GM21723 (cell line): ENCODE data around the gene SLC13A5.
"Not testable (repeated sequence)": the region's sequence is repeated elsewhere in the genome, so short reads cannot be mapped to it uniquely, and the experiment has no call there.

Source experiments
- ATAC-seq: cut with Tn5 transposase; IDR thresholded peaks from one replicate; pipeline ENCODE4 v1.9.1; 2021; ENCODE audit warnings: mild to moderate bottlenecking, moderate library complexity; ENCODE audit not compliant: unreplicated experiment

SLC13A5 gene

GRCh38 chr17:6711081-6711674, 2.0 kb downstream of the SLC13A5 start:
- no peak for ATAC-seq

GRCh38 chr17:6710317-6710716, 2.9 kb downstream of the SLC13A5 start:
- ATAC-seq = no peak

- no peak for ATAC-seq
These were observed 4.7 kb downstream of the SLC13A5 start for GRCh38 chr17:6708357-6708961.

- ATAC-seq = no peak
These were observed 6.2 kb downstream of the SLC13A5 start for GRCh38 chr17:6706996-6707395.

- no peak for ATAC-seq
These were observed 6.7 kb downstream of the SLC13A5 start for GRCh38 chr17:6706499-6706898.

- no peak for ATAC-seq
These were observed 8.6 kb downstream of the SLC13A5 start for GRCh38 chr17:6704470-6705052.

- no peak for ATAC-seq
These were observed 9.4 kb downstream of the SLC13A5 start for GRCh38 chr17:6703751-6704150.

- ATAC-seq = no peak
These were observed 10.5 kb downstream of the SLC13A5 start for GRCh38 chr17:6702567-6703215.

GRCh38 chr17:6701719-6702118, 11.4 kb downstream of the SLC13A5 start:
- no peak for ATAC-seq

- no peak for ATAC-seq
These were observed 12.2 kb downstream of the SLC13A5 start for GRCh38 chr17:6700948-6701307.

- no peak for ATAC-seq
These were observed 12.9 kb downstream of the SLC13A5 start for GRCh38 chr17:6699997-6700947.

- no peak for ATAC-seq
These were observed 15.2 kb downstream of the SLC13A5 start for GRCh38 chr17:6698004-6698403.

- no peak for ATAC-seq
These were observed 16.3 kb downstream of the SLC13A5 start for GRCh38 chr17:6696906-6697305.

GRCh38 chr17:6695565-6695964, 17.6 kb downstream of the SLC13A5 start:
- ATAC-seq = no peak

- no peak for ATAC-seq
These were observed 18.1 kb downstream of the SLC13A5 start for GRCh38 chr17:6695051-6695450.

- not testable (repeated sequence) for ATAC-seq
These were observed 21.2 kb downstream of the SLC13A5 start for GRCh38 chr17:6691958-6692357.

- no peak for ATAC-seq
These were observed 21.6 kb downstream of the SLC13A5 start for GRCh38 chr17:6691546-6691945.

- no peak for ATAC-seq
These were observed 22.5 kb downstream of the SLC13A5 start for GRCh38 chr17:6690641-6691040.

- no peak for ATAC-seq
These were observed 24.2 kb downstream of the SLC13A5 start for GRCh38 chr17:6688944-6689343.

GRCh38 chr17:6686026-6686425, 27.1 kb downstream of the SLC13A5 start:
- ATAC-seq = no peak
